Stimulated activated CD8-positive, alpha-beta memory T cell treated with anti-CD3 and anti-CD28 coated beads, Interleukin-4, amount 100 ng/mL, for 24 hours (primary cell): ENCODE data around the gene WRAP73.

Experiments
- DNase-seq: peaks from one replicate; pipeline ENCODE4 v3.0.0-alpha.2; 2020; ENCODE audit warnings: low read depth

WRAP73 gene

DNA sequence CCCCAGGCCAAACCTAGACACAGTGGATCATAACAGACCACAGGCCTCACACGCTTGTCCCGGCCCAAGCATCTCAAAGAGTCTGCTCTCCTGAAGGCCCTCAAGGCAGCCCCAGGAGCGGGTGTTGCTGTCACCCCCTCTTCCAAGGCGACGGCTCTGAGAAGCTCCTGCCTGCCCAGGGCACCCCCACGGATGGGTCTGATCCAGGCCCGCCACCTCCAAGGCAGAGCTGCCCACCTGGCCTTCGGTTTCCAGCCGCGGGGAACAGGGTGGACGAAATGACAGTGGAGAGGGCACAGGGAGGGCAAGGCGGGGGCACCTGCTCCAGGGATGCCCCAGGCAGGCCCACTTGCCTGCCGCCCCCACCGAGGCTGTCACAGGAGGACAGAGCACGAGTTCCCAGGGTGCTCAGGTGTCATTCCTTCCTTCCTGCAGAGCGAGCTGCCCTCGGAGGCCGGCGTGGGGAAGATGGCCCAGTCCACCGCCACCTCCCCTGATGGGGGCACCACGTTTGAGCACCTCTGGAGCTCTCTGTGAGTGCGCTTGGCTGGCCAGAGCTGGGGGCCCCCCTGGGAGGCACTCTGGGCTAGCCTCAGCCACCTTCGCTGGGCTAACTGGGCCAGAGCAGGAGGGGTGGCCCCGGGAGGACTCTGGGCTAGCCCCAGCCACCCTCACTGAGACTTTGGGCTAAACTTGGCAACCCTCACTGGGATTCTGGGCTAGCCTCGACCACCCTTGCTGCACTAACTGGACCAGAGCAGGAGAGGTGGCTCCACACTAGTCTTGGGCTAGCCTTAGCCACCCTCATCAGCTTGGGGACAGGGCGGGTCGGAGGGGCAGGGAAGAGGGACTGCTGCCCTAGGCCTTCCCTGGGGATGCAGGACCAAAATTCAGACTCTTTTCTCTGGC is 32.2 kb upstream of the WRAP73 start:
- DNase-seq, result no peak

DNA sequence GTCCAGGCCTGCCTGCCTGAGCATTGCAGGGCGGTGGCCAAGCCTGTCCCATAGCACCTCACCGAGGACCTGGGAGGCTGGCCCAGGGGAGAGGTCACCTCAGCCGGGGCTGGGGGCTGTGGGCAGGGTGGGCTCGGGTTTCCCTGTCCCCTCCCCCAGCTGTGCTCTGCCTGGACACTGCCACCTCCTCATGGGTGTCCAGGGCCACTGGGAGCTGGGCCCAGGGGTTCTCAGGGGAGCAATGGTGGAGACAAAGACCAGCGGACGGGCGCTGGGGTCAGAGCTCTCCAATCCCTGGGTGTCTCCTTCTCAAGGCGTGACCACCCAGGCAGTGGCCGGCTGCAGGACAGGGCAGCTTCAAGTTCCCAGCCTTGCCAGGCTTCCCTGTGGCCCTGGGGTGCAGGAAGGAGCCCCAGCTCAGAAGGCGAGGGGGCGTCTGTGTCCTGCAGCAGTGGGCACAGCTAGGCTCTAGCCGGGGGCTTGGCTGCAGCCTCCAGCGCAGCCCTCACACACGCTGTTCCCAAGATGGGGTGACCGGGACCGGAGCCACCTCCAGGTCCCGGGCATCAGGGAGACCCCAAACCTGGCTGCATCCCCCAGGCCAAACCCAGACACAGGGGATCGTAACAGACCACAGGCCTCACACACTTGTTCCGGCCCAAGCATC is 31.5 kb upstream of the WRAP73 start:
- DNase-seq, result no peak

DNA sequence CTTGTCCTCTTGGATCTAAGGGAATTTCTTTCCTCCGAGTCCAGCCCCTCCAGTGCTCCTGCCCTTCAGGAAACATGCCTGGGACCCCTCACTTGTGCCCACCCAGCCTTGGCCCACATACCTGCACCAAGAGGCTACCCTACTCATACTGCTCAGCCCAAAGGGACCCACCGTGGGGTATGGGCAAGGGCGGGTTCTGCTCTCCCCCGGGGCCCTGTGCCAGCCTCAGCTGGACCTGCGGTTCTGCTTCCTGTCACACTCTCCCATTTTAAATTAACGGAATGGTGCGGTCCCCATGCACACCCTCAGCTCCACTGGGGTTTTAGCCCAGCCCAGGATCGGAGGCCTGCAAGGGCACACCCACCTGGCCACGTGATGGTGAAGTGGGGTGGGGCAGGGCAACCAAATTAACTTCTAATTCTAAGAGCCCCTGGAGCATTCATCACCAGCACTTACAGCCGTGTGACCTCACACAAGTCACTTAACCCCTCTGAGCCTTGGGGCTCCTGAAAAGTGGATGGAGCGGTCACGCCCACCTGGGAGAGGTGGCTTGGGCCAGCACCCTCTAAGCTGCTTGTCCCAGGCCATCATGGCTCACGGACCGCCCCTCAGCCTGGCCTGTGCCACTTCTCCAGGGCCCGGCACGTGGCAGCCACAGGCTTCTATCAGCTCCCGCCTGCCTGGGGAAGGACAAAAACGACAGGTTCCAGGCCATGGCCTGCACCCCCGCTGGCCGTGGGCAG is 30.8 kb upstream of the WRAP73 start:
- no peak for DNase-seq

DNA sequence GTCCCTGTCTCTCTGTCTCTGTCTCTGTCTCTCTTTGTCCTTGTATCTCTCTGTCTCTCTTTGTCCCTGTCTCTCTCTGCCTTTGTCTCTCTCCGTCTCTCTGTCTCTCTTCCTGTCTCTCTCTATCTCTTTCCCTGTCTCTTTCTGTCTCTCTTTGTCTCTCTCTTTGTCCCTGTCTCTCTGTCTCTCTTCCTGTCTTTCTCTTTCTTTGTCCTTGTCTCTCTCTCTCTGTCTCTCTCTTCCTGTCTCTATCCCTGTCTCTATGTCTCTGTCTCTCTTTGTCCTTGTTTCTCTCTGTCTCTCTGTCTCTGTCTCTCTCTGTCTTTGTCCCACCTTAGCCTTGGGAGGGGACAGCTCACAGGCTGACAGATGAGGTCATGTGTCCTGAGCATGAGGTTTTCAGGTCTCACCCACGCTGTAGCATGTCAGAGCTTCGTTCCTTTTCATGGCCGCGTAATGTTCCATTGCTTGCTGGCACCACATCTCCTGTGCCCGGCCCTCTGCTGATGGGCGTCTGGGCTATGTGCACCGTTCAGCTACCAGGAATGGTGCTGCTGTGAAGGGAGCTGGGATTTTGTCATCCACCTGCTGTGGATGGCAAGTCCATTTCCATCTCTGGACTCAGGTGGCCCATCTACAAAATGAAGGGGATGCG is 30.0 kb upstream of the WRAP73 start:
- no peak for DNase-seq

DNA sequence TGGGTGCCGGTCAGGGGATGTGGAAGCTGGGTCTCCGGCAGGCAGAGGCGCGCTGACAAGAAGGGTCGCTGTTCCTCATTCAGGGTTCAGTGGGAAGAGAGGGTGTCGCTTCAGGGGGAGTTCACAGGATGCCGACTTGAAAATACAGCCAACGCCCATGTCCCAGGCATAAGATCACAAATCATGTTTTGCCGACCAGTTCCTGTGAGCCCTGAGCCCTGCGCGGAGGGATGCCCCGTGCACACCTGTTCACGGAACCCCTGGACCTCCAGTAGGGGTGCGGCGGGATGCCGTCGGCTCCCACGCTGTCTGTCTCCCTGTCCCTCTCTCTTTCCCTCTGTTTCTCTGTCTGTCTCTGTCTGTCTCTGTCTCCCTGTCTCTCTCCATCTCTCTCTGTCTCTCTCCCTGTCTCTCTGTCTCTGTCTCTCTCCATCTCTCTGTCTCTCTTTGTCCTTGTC is 29.2 kb upstream of the WRAP73 start:
- DNase-seq, result no peak

DNA sequence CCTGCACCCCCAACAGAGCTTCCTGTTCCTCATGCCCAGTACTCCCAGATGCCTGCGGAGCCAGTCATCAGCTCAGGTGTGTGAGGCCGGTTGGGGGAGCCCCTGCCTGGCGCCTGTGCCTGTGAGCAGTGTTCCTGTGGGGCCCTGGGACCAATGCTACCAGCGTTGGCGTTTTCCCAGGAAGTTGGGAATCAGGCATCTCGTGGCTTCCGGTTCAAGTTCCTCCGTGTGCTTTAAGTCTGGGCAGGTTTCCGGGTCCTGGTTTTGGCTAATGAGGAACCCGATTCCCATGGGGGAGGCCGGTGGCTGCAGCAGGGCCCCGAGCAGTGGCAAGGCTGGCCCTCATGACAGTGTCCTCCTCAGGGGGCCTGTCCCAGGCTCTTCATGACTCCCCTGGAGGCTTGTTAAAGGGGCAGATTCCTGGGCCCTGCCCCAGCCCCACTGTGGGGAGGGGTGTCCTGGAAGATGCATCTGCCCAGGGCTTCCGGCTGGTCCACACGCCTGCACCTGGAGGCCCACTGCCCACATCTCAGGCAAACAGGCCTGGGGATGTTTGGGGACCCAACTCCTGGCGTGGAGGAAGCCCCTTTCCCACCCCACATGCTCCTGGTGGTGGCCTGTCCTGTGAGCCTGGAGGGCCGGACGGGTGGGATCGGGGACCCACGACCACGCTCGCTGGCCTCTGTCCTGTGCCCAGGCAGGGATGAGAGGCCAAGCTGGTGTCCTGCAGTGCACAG is 28.6 kb upstream of the WRAP73 start:
- DNase-seq, result no peak

DNA sequence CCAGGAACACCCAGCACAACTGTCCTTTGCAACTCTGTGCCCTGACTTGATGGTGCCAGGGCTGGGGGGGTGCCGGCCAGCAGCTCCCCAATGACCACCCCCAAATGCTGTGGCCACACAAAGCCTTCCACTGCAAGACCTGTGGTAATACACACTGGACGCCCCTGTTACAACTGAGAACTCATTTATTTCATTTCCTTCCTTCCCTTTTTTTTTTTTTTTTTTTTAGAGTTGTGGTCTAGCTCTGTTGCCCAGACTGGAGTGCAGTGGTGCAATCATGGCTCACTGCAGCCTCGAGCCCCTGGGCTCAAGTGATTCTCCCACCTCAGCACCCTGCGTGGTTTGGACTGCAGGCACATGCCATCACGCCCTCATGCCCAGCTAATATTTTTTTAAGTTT is 27.6 kb upstream of the WRAP73 start:
- DNase-seq, result no peak

DNA sequence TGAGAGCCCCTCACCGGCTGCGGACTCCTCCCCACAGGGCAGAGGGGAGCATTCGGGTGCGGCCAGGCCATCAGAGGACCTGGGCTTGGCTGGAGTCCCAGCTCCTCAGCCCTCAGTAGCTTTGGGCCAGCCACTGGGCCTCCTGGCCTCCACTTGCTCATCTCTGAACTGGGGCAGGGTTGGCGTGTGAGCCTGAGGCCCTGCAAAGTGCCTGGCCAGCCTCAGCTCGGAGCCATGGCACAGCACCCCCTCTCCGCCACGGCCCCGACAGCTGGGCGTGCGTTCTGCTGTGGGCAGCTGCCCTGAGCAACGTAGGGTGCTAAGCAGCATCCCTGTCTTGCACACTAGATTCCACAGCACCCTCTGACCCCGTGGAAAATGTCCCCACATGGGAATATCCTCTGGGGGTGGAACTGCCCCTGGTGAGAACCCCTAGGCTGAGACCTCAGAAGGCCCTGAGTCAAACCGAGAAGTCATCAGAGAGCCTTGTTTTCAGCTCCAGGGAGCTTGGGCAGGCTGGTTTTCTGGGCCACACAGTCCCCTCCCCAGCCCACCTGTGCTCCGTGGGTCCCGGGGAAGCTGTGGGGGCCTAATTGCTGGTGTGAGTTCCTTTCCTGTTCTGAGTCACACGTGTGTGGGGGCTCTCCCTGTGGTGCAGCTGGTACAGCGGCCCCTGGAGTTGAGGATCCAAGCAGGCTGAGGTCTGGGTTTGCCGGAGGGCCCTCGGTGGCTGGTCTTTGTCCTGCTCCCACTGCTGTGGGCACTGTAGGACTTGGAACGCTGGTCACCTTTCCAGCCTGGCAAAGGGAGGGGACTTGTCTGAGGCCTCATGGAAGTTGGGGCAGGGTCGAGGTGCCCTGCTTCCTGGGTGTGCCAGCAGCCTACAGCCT is 26.9 kb upstream of the WRAP73 start:
- DNase-seq, result no peak

DNA sequence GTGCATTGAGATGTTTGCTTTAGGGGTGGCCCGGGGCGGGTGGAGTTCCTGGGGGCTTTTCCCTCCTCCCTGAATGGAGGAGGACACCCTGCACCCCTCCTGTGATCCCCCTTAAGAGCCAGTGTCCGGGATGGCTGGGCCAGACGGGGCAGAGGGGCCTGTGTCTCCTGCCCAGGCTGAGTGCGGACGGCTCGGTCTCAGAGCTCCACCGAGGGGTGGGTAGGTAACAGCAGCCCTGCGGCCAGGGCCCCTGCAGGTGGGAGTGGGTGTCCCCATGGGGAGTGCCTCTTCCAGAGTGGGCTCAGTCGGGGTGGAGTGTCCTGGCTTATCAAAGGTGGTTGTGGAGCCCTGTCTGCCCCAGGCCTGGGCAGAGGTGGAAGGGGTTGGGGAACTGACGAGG is 25.5 kb upstream of the WRAP73 start:
- DNase-seq, result no peak

DNA sequence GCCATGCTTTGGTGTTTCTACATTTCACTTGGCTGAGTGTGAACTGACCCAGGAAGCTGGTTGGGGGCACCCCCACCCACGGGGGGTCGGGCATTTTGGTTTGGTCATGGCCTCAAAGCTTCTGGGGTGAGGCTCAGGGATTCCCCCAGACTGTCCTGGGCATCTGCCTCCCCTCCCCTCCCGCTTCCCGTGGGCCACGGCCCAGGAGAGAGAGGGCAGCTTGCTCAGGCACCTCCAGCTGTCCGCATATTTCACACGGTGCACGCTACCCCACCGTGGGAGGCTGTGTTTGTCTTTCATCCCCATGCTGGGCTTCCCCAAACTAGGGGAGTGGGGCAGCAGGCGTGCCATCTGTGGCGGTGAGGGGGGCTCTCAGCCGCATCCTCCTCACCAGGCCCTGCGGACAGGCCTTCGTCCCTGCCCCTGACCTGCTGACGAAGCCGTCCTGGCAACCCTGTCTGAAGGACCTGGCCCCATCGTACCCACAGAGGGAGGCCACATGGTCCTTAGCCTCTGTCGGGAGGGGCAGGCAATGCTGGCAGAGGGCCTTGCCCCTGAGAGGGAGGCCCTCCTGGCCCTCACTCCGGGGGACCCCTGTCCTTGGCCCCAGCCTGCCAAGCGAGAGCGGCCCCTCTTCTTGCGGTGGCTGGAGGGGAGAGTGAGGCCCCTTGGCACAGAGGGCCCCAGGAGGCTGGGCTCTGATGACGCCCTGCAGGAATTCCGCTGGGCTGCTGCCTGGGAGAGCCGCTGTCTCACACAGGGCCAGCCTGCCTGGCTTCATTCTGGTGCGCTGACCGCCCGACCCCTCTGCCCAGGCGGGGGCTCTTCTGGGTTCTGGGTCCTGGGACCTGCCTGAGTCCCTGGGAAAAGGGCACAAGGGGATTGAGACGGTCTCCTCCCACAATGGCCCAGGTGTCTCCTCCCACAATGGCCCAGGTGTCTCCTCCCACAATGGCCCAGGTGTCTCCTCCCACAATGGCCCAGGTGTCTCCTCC is 24.5 kb upstream of the WRAP73 start:
- no peak for DNase-seq

DNA sequence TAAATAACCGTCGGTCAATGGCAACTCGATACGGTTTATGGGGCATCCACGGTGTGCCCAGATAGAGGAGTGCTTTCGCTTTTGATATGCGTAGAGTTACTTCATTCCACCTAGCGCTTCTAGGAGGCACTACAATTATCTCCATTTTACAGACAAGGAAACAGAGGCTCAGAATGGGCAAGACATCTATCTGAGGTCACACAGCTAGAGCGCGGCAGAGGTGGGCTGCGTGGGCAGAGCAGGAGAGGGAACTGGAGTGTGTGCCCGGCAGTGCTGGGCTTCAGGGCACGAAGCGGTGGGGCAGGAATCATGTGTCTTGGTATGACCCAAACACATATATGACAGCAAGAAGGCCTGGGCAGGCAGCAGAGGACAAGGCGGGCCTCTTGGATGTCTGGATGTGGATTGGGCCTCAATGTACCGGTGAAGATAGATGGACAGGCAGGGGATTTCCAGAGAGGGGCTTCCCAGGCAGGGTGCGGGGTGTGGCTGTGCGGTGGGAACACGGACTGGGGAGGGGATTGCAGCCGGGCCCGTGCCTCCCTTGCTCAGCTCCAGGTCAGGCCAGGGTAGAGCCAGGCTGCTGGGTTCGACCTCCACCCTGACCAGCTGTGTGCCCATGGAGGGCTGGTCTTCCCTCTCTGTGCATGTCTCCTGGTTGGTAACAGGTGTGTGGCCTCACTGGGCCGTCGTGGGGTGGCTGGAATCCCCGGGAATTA is 23.6 kb upstream of the WRAP73 start:
- no peak for DNase-seq

DNA sequence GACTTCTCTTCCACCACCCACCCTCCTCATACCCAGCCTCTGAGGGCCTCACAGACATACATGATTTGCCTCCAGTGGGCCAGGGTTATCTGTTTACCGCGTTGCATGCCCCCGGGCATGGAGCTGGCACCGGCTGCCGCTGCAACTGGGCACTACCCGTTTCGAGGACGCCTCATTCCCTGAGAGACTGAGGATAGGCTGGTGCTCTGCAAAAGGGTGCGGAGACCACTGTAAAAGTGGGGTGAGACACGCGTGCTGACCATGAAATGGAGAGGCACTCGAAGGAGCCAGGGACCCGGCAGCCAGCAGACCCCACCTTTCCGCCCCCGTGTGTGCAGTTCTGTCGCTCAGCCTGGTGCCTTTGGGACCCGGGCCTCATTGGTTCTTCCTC is 23.1 kb upstream of the WRAP73 start:
- DNase-seq, result no peak

DNA sequence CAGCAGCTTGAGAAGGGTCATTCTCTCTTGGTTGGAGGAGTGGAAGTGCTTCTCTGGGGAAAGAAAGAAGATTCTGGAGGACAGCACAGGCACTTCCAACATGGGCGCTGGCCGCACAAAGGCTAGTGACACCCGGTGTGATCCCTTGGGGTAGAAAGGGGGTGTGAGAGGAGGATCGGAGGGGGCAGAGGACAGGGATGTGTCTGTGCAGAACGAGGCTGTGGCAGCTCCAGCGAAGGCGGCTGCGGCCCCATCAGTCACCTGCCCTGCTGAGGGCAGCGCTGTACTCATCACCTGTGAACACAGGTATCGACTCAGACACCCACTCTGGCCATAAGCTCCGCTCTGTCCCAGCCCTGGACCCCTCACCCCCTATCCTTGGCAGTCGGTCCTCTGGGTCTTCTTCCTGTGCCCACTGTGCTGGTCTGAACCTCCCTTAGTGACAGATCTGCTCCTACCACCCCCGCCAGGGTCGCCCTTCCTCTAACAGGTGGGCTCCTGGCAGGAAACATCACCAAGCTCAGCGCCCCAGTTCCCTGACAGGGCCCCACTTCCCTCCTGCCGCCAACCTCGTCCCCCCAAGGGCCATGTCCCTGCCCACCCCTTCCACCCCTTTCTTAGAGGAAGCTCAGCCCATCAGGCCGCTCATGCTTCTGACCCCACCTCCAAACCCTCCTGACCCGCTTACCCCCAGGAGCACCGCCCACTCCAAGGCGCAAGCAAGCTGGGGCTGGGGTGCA is 22.5 kb upstream of the WRAP73 start:
- no peak for DNase-seq

DNA sequence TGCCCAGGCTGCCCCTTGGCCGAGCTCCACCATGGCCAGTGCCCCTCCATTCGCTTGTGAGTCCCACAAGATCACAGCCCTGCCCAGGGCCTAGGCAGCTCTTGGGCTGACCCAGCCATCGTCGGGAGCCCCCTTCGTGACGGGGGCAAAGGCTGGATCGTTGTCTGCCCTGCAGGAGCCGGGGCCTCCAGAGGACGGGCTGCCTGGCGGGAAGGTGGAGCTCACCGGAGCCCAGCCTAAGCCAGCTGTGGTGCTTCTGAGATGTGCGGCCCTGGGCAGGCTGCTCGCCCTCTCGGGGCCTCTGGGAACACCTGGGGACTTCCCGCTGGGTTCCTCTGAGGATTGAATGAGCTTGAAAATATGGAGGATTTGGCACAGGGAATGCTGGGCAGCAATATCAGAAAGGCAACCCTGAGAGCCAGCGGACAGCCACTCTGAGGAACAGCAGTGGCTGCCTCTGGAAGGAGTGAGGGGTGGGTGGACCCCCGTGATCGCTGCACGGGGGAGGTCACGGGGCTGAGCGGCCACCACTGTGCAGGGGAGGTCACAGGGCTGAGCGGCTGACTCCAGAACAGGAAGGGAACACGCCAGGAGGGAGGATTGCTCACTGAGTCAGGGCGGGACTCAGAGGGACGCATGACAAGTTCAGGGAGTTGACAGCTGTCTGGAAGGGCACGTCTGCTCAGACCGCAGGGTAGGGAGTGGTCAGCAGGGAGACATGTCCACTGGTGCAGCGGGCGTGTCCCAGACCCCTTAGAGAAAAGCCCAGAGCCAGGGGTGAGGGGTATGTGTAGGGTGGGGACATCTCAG is 21.7 kb upstream of the WRAP73 start:
- no peak for DNase-seq

DNA sequence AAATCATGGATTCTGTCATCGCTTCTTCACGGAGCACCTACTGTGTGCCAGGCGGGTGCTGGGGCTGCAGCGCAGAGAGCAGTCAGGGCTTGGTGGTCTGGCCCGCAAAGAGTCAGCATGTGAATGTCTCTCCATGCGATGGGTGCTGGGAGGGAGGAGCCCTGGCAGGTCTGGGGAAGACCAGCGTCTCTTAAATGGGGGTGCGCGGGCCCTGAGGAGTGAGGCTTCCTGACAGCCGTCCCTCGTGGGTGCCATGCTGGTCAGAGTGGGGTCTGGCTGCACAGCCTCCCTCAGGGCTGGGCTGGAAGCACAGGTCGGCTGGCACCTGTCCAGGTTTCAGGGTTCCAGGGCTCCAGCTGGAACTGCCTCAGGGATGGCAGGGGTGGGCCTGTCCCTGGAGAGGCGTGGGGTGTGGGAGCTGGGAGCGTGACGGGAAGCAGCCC is 20.9 kb upstream of the WRAP73 start:
- no peak for DNase-seq

DNA sequence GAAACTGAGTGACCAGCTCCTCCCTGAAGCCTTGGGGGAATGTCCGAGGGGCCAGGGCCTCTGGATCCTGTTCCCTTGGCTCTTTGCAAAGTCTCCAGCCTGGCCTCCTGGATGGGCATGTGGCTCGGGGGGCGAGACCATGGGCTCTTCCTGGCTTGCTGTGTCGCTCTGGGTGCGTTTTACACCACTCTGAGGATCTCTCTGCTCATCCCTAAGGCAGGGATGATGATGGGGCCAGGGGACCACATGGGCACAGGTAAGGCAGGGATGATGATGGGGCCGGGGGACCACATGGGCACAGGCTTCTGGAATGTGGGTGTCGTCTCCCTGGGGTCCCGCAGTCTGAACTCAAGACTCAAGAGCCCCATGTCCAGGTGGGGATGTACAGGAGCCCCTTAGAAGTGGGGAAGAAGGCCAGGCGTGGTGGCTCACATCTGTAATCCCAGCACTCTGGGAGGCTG is 20.1 kb upstream of the WRAP73 start:
- no peak for DNase-seq

DNA sequence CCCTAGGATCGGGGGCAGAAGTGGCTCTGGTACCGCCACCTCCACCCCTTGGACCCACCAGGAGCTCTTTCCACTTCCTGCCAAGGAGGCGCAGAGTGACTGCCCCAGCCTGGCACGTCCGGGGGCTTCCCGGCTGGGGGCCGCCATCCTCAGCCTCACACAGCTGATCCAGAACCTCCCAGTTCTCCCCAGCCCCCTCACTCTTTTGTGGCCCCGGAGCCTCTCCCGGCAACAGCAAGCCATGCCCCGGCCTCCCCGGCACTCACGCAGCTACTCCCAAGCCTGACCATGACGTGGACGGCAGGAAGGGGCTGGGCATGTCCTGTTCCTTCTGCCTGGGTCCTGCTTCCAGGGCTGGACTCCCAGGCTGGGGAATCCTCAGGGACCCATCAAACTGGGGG is 19.5 kb upstream of the WRAP73 start:
- no peak for DNase-seq
